ENCODE measurements around the gene TPI1.

- TF ChIP-seq CTCF (IDR thresholded peaks at IDR 0.05) (no peak), EP300 (IDR thresholded peaks at IDR 0.05) (no peak), POLR2A (IDR thresholded peaks at IDR 0.05; ENCODE audit: low read depth) (no peak), POLR2AphosphoS5 (IDR thresholded peaks at IDR 0.05) (no peak)
These were observed 13.3 kb upstream of the TPI1 start for GRCh38 chr12:6854036-6854435.

Measured in esophagus muscularis mucosa (tissue), 4 donors.